ENCODE results near the gene POLR2A.

POLR2A gene

DNA sequence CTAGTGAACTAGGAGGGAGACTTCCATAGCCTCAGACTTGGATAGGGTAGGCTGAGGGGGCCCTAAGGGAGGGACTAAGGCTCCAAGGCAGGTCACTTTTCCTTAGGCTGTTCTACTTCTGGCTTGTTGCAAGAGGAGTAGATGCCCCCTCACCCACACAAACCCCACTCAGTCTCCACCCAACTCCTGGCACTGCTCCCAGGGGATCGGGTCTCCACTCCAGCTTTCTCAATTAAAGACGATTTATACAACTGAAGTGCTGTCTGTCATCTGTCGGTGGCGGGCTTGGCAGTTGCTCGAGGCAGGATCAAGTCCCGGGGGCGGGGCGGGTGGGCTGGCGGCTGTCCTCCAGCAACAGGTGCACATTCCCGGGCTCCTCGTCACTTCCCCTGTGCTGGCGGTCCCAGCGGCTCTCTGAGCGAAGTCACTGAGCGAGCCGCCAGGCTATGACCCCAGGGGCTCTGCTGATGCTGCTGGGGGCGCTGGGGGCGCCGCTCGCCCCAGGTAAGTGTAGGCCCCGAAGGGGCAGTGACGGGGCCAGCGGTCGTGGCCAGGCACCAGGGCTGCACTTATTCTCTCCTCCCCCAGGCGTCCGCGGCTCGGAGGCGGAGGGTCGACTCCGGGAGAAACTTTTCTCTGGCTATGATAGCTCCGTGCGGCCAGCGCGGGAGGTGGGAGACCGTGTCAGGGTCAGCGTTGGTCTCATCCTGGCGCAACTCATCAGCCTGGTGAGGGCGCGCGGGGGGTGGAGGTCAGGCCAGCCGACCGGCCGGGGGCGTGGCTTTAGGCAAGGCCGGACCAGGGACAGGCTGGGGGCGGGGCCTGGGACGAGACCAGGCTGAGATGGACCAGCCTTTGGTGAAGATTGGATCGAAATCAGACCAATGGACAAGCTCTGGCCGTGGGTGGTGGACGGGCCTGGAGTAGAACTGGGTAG is 39.2 kb upstream of the POLR2A start, which contains the start of gene CHRNB1:
Gene CHRNB1, plus strand, starts transcription at position 380 of the 937 bp plus-strand sequence. Its CDS starts 67 bp downstream, at position 447.
- Mint-ChIP-seq H3K36me3 (peaks cover 9% of the 10 kb centered on the region), H3K27ac (peak within 1 kb of the TSS; percentile 14)

DNA sequence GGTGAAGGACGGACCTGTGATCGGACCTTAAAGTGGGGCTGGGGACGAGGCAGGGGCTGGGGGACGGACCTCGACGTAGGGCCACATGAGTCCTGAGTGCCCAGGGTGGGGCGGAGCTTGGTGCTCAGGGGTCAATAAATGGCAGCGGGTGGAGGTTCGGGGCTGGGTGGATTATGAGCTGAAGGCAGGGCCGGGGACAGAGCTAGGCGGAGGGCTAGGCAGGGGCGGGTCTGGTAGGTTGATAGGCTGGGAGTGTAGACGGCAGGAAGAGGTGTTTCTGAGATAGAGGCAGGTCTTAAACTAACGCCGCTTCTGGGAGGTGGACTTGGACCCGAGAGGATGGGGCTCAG is 38.6 kb upstream of the POLR2A start:
- Mint-ChIP-seq H3K27me3 (peaks cover 39% of the 10 kb centered on the region), H3K36me3 (peaks cover 9% of the 10 kb centered on the region), H3K4me1 (peaks cover 23% of the 10 kb centered on the region), H3K27ac (peak overlapping the region; percentile 14), H3K9me3 (no peaks in the 10 kb centered on the region), H3K4me3 (peak overlapping the region; percentile 80)

More for the DNA sequence above, 39.2 kb upstream of the POLR2A start, which contains the start of gene CHRNB1:
- H3K4me1 Mint-ChIP-seq = peaks cover 30% of the 10 kb centered on the region
- no peaks in the 10 kb centered on the region for H3K9me3 Mint-ChIP-seq
- peaks cover 42% of the 10 kb centered on the region for H3K27me3 Mint-ChIP-seq
- H3K4me3 Mint-ChIP-seq = peak within 1 kb of the TSS; percentile 80

DNA sequence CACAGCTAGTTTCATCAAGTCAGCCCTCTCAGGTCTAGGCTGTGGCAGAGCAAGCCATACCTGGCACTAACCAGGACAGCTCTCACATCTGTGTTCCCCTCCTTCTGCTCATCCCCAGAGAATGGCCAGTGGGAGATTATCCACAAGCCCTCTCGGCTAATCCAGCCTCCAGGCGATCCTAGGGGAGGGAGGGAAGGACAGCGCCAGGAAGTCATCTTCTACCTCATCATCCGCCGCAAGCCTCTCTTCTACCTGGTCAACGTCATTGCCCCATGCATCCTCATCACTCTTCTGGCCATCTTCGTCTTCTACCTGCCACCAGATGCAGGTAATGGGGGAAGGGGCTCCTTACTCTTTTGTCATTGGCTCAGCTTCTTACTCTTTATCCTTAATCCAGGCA is 35.7 kb upstream of the POLR2A start:
- peaks cover 22% of the 10 kb centered on the region for H3K4me1 Mint-ChIP-seq
- peaks cover 9% of the 10 kb centered on the region for H3K36me3 Mint-ChIP-seq
- no peak overlapping the region for H3K27ac Mint-ChIP-seq
- H3K4me3 Mint-ChIP-seq = no peak overlapping the region
- no peaks in the 10 kb centered on the region for H3K9me3 Mint-ChIP-seq
- peaks cover 24% of the 10 kb centered on the region for H3K27me3 Mint-ChIP-seq

DNA sequence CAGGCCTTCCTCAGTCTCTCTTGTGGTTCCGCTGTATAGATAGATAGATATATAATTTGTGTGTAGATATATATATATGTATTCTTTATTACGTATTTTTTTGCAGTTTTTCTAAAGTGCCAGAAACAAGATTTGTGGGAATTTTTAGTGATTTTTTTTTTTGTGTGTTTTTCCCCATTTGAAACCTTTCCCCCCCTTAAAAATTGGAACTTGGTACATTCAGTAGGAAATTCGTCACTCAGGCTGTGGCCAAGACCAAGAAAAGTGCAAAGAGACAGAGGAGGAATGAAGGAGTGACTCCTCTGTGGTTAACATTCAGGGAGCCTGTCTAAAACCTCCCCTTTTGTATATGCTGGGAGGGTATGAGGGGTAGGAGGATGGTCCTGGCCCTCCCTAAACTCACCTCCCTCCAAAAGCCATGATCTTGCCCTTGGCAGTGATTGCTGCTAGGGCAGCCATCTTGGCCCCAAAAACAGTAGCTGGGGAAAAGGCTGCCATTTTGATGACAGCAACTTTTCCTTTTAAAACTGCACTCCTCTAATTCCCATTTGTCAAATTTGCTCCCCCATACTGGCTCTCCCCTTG is 24.1 kb upstream of the POLR2A start:
- Mint-ChIP-seq H3K4me3 (no peak overlapping the region), H3K27me3 (no peaks in the 10 kb centered on the region), H3K4me1 (peaks cover 21% of the 10 kb centered on the region), H3K9me3 (no peaks in the 10 kb centered on the region), H3K27ac (no peak overlapping the region), H3K36me3 (no peaks in the 10 kb centered on the region)

DNA sequence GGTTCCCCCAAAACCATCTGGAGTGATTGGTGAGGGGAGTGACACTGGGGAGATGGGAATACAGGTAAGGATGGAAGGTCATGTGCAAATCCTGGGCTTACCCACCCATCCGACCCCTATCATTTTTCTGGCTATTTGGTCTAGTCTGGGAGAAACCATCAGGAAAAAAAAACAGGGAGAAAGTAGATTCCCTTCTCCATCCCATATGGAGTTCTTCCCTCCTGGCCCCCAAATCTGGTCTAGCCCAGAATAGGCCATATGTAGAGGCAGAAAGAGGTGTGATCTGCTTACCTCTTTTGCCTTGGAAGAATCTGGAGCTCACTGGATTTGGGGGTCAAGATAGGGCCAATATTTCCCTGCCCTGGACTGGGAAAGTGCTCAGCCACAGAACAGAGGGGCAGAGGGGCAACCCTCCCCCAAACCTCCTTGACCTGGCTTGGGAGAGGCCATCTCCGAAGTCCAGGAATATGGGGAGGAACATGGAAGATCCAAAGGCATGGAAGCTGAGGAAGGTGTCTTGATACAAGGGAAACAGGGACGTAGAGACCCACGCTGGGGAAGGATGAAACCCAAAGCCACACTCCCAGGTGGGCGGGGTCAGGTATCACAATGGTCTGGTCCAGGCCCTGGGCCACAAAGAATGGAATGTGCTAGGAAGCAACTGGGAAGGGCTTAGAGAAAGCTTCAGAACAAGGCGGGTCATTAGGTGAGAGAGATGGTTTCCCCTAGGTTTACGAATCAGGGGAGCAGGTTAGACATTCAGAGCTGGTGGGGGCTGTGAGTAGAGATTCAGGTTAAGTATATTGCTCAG is 23.1 kb upstream of the POLR2A start:
- H3K9me3 Mint-ChIP-seq = no peaks in the 10 kb centered on the region
- no peaks in the 10 kb centered on the region for H3K27me3 Mint-ChIP-seq
- no peaks in the 10 kb centered on the region for H3K36me3 Mint-ChIP-seq
- peak overlapping the region; percentile 12 for H3K27ac Mint-ChIP-seq
- H3K4me1 Mint-ChIP-seq = peaks cover 17% of the 10 kb centered on the region
- H3K4me3 Mint-ChIP-seq = no peak overlapping the region

DNA sequence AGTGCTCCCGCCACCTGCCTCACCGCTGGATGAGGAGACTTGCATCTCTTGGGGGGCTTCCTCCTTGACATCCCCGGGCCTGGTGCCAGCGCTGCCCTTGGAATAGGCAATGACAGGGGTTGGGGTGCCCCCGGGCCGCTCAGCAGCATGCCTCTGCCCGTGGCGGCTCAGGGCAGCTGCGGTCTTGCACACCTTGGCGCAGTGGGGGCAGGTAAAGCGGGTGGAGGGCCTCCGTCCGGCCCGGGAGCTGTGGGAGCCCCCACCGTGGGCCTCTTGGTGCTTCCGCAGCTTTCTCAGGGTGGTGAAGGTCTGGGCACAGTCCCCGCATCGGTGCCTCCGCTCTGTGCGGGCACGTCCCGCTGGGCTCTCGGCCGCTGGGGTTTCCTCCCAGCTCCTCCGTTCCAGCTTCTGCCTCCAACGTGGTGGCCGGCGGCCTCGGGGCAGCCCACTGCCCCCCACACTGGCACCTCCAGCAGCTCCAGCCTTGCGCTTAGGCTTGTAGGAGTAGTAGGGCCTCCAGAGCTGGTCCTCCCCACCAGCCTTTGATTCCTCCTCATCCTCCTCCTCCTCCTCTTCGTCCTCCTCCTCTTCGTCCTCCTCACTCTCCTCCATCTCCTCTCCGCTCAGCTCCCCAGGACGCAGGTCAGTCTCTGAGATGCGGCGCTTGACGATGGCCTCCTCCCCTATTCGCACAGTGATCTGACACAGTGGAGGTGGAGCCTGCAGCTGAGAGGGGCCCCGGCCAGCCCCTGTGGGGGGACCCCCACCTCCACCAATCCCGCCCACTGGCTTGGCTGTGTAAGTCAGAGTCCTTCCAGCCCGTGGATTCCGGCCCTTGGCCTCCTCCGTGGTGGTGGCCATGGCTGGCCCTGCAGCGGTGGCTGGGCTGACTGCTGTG is 21.4 kb upstream of the POLR2A start:
- H3K9me3 Mint-ChIP-seq = no peaks in the 10 kb centered on the region
- H3K4me1 Mint-ChIP-seq = peaks cover 16% of the 10 kb centered on the region
- H3K36me3 Mint-ChIP-seq = no peaks in the 10 kb centered on the region
- H3K4me3 Mint-ChIP-seq = no peak overlapping the region
- H3K27me3 Mint-ChIP-seq = no peaks in the 10 kb centered on the region
- H3K27ac Mint-ChIP-seq = no peak overlapping the region

DNA sequence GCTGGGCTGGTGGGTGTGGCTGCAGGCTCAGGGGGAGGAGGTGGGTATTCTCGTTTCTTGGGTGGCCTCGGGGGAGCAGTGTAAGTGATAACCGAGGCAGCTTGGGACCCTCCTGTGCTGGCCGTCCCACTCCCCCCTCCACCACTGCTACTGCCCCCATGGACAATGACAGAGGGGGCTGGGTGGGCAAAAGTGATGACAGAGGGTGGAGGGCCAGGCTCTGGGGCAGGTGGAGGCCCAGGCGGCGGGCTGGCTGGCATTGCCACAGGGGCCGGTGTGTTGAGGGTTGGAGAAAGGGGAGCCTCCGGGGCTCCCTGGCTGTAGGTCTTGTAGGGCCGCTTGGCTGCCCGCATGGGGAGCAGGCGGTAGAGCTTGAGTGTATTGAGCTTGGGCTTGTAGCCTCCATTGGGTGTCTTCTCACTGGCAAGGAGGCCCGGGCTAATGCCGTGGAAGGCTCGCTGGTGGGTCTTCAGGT is 20.8 kb upstream of the POLR2A start:
- H3K36me3 Mint-ChIP-seq = no peaks in the 10 kb centered on the region
- no peaks in the 10 kb centered on the region for H3K27me3 Mint-ChIP-seq
- no peaks in the 10 kb centered on the region for H3K9me3 Mint-ChIP-seq
- H3K27ac Mint-ChIP-seq = no peak overlapping the region
- no peak overlapping the region for H3K4me3 Mint-ChIP-seq
- H3K4me1 Mint-ChIP-seq = peaks cover 18% of the 10 kb centered on the region

DNA sequence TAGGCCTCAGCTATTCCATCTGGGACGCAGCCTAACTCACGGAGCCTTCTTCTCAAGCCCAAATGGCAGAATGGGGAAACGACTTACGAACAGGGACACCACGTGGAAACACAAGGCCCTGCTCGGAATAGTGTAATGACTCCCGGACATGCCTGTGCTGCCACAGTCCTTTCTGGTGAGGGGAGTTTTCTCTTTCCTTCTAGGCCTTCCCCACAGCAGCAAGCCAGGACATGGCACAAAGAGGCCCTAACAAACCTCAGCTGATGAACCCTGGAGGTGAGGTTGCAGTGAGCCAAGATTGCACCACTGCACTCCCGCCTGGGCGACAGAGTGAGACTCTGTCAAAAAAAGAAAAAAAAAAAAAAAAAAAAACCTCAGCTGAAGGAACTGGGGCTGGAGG is 20.1 kb upstream of the POLR2A start:
- Mint-ChIP-seq H3K4me1 (peaks cover 18% of the 10 kb centered on the region), H3K36me3 (no peaks in the 10 kb centered on the region), H3K4me3 (no peak overlapping the region), H3K27me3 (no peaks in the 10 kb centered on the region), H3K9me3 (no peaks in the 10 kb centered on the region), H3K27ac (no peak overlapping the region)

DNA sequence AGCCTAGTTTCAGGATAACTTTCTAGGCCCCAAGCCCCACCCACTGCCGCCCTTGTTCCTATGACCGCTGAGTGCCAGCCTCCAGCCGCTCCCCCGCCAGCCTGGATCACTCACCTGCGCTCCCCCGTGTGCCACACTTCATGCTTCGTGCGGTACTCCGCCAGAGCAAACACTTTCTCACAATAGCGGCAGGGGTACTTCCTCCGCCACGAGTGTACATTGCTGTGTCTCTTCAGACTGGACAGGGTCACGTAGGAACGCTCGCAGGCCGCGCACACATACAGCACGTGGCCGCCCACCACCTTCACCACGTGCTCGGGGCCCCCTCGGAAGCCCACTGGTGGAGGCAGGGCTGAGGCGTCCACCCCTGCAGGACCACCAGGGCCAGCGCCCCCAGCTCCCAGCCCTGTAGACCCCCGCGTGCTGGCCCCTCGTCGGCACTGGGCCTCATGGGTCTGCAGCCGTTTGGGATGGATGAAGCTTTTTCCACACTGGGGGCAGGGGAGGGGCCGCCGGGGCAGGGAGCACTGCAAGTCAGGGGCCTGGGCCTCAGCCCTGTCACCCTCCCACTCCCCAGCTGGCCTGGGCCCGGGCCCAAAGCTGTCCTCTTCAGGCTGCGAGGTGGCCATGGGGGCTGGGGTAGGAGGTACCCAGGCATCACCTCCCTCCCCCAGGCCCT is 18.4 kb upstream of the POLR2A start:
- Mint-ChIP-seq H3K36me3 (no peaks in the 10 kb centered on the region), H3K9me3 (no peaks in the 10 kb centered on the region), H3K4me1 (peaks cover 16% of the 10 kb centered on the region), H3K27me3 (no peaks in the 10 kb centered on the region), H3K4me3 (no peak overlapping the region), H3K27ac (no peak overlapping the region)

DNA sequence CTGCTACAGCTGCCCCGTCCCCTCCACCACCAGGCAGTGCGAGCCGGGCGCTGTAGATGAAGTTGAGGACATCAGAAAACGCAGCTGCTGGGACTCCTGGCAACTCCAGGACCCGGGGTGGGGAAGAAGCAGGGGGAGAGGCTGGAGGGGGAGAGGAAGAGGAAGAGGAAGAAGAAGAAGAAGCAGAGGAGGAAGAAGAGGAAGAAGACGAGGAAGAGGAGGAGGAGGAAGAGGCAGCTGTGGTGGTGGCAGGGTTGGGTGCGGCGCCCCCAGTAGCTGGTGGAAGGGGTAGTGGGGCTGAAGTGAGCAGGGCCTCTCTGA is 17.9 kb upstream of the POLR2A start:
- Mint-ChIP-seq H3K27ac (no peak overlapping the region), H3K4me3 (no peak overlapping the region), H3K9me3 (no peaks in the 10 kb centered on the region), H3K27me3 (no peaks in the 10 kb centered on the region), H3K36me3 (no peaks in the 10 kb centered on the region), H3K4me1 (peaks cover 18% of the 10 kb centered on the region)

DNA sequence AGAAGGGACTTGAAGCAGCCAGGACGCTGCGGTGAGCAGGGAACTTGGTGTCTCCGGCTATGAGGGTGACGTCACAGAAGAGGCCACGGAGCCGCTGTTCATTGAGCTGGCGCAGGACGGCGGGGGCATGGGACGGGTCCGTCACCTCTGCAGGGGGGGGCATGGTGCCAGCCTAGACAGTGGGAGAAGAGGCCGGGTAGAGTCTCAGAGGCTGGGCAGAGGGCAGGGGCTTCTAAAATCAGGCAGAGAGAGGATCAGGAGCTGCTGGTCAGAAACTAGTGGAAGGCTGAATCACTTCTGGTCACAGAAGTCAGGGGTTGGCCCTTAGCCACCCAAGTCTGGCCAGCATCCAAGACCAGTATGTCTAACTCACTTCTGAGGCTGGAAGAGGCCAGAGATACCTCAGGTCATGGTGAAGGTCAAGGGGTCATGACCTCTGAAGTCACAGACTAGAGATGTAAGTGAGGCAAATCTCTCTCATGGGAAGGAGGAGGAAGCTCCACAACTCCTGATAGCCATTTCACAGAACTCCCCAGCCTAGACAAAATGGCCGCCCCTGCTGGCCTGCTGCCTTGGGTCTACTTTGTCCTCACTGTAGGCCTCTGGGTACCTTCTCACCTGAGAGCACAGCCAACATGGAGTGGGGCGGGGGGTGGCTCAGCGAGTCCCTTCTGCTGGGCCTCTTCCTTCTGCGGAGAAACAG is 17.4 kb upstream of the POLR2A start:
- H3K4me3 Mint-ChIP-seq = no peak overlapping the region
- peak overlapping the region; percentile 41 for H3K27ac Mint-ChIP-seq
- H3K27me3 Mint-ChIP-seq = no peaks in the 10 kb centered on the region
- peaks cover 22% of the 10 kb centered on the region for H3K4me1 Mint-ChIP-seq
- no peaks in the 10 kb centered on the region for H3K9me3 Mint-ChIP-seq
- H3K36me3 Mint-ChIP-seq = no peaks in the 10 kb centered on the region

DNA sequence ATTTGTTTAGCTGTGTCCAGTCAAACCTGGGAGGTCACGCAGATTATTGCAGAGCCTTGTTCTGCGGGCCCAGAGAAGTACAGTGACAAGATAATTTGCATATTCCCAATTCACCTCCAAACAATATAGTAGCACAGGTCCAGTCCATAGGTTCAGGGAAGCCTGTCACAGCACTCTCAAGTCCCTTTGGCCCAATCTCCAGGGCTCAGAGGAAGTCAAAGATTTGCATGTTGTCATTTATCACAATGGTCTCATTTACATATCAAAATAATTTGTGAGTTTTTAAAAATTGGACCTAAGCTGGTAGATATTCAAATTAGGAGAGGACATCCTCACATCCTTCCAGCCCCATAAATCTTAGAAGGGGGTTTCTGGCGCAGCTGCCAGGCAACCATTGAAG is 16.7 kb upstream of the POLR2A start:
- Mint-ChIP-seq H3K9me3 (no peaks in the 10 kb centered on the region), H3K27me3 (no peaks in the 10 kb centered on the region), H3K27ac (no peak overlapping the region), H3K36me3 (no peaks in the 10 kb centered on the region), H3K4me3 (no peak overlapping the region), H3K4me1 (peaks cover 26% of the 10 kb centered on the region)

DNA sequence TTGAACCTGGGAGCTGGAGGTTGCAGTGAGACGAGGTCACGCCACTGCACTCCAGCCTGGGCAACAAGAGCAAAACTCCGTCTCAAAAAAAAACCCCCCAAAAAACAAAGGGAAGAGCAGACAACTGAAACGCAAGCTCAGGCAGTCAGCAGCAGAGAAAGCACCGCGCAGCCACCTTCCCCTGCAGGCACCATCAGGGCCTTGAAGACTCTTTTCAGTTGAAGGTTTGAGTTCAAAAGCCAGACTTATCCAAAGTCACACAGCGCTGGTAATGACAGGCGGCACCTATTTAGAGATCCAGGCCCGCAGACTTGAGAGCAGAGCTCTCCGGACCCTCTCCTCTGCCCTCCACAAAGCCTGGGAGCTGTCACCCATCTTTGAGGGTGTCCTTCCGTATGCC is 15.9 kb upstream of the POLR2A start:
- Mint-ChIP-seq H3K27ac (no peak overlapping the region), H3K36me3 (no peaks in the 10 kb centered on the region), H3K9me3 (no peaks in the 10 kb centered on the region), H3K4me3 (no peak overlapping the region), H3K27me3 (no peaks in the 10 kb centered on the region), H3K4me1 (peaks cover 27% of the 10 kb centered on the region)

DNA sequence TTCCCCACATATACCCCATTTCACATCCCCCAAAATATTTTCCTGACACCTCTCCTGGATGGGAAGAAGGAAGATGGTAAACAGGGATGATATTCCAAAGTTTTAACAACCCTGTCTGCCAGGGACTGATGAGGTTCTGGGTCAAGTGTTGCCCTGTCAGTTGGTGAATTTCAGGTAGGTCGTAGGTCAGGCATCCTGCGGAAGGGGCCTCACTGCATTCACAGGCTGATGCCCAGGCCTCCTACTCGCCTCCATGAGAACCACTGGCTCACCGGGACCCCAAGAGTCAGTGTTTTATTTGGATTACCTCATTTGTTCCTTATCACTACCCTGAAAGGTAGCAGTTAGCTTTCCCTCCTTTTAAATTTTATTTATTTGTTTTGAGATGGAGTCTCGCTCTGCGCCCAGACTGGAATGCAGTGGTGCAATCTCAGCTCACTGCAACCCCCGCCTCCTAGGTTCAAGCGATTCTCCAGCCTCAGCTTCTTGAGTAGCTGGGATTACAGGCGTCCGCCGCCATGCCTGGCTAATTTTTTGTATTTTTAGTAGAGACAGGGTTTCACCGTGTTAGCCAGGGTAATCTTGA is 15.3 kb upstream of the POLR2A start:
- no peak overlapping the region for H3K27ac Mint-ChIP-seq
- no peaks in the 10 kb centered on the region for H3K36me3 Mint-ChIP-seq
- H3K4me3 Mint-ChIP-seq = no peak overlapping the region
- H3K9me3 Mint-ChIP-seq = no peaks in the 10 kb centered on the region
- H3K27me3 Mint-ChIP-seq = no peaks in the 10 kb centered on the region
- H3K4me1 Mint-ChIP-seq = peaks cover 31% of the 10 kb centered on the region

Data from activated naive CD4-positive, alpha-beta T cell treated with anti-CD3 and anti-CD28 coated beads, Interleukin-2, amount 50 U/mL, for 24 hours (primary cell).